Measurements from ENCODE around the gene LIF.

The LIF gene

DNA sequence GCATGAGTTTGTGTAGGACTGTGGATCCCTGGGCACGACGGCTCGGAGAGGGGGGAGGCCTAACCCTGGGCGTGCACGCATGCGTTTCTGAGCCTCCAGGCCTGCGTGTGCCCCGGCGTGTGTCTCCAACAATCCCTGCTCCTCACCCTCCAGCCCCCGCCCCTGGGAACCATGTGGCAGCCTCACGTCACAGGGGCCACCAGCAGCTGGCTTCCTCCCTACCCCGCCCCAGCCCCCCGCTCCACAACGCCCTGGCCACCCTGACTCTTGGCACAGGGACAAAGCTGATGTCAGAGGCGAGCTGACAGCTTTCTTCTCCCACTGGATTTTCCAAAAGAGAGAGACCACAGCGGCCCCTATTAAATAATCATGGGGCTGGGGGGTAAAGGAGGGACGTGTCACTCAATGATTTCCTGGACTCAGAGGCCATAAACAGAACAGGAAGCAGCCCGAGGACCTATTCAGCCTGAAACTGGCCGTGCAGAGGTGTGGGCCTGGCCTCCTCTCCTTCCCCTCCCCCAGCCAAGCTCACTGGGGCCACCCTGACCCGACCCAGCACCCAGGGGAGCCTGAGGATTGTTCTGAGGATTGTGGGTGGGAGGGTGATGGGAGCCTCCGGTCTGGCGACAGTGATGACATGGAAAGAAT lies 6.8 kb upstream of the LIF start:
- no peak overlapping the region for H2AFZ ChIP-seq (ENCODE audit: low read depth, low read length, severe bottlenecking)
- no peak overlapping the region for H3K4me3 ChIP-seq (ENCODE audit: insufficient read depth, low read length, poor library complexity, severe bottlenecking)
- no peaks in the 10 kb centered on the region for H3K9me2 ChIP-seq (replicated peaks; ENCODE audit: insufficient read depth, low read length)
- H3K4me2 ChIP-seq (ENCODE audit: low read depth, low read length, poor library complexity, severe bottlenecking), result no peak overlapping the region
- no peaks in the 10 kb centered on the region for H3K79me2 ChIP-seq (ENCODE audit: insufficient read depth, low read length)
- no peak overlapping the region for H3K9ac ChIP-seq (ENCODE audit: low read length)
- TF ChIP-seq, protein P1, sequence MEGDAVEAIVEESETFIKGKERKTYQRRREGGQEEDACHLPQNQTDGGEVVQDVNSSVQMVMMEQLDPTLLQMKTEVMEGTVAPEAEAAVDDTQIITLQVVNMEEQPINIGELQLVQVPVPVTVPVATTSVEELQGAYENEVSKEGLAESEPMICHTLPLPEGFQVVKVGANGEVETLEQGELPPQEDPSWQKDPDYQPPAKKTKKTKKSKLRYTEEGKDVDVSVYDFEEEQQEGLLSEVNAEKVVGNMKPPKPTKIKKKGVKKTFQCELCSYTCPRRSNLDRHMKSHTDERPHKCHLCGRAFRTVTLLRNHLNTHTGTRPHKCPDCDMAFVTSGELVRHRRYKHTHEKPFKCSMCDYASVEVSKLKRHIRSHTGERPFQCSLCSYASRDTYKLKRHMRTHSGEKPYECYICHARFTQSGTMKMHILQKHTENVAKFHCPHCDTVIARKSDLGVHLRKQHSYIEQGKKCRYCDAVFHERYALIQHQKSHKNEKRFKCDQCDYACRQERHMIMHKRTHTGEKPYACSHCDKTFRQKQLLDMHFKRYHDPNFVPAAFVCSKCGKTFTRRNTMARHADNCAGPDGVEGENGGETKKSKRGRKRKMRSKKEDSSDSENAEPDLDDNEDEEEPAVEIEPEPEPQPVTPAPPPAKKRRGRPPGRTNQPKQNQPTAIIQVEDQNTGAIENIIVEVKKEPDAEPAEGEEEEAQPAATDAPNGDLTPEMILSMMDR (IDR thresholded peaks at IDR 0.05; ENCODE audit: insufficient read depth, low read length, poor library complexity, severe bottlenecking), result no peak
- no peak for TF ChIP-seq EZH2phosphoT487 (conservative IDR thresholded peaks at IDR 0.05; ENCODE audit: low read length)
- H3K27ac ChIP-seq (ENCODE audit: low read depth, low read length), result no peak overlapping the region
- H3K36me3 ChIP-seq (ENCODE audit: low read length), result no peaks in the 10 kb centered on the region
- no peaks in the 10 kb centered on the region for H3K9me3 ChIP-seq (ENCODE audit: insufficient read depth, low read length)
- no peaks in the 10 kb centered on the region; the same call in 1 of the 2 replicates for H3K27me3 ChIP-seq (ENCODE audit: low read length)
- H4K20me1 ChIP-seq (ENCODE audit: low read depth, low read length), result no peaks in the 10 kb centered on the region
- no peaks in the 10 kb centered on the region for H3F3A ChIP-seq (ENCODE audit: insufficient read depth)

DNA sequence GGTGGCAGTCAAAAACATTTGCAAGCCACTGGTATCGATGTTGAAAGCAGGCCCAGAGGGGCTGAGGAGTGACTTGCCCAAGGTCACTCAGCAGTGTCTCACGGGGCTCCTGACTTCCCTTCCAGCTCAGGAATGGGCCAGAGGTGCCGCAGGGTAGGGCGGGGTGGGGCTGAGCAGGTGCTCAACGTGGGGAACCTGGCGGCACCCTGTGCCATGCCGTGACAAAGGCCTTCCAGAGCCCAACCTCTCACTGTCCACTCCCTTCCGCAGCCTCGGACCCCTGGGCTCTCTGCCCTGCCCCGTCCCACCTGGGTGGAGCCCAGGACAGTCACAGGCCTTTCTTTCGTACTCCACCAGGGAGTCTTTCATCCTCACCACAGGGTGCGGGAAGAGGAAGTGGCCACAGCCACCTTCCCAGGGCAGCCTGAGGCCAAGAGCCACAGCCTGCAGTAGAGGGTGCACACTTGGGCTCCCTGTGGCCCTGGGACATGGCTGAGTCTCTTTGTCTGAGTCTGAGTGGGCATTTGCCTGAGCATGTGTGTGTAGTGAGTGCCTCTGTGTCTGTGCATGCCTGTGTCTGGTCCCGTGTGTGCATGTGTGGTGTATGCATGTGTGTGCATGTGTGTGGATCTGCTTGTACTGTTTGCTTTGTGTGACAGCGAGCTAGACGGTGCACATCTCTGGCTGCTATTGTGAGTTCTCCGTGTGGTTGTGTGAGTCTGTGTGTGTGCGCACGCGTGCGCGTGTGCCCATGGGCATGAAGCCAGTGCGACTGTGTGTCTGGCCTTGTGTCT lies 6.0 kb upstream of the LIF start:
- Histone ChIP-seq H3F3A (ENCODE audit: insufficient read depth) (no peaks in the 10 kb centered on the region), H3K36me3 (ENCODE audit: low read length) (no peaks in the 10 kb centered on the region), H3K27ac (ENCODE audit: low read depth, low read length) (no peak overlapping the region), H3K4me2 (ENCODE audit: low read depth, low read length, poor library complexity, severe bottlenecking) (no peak overlapping the region), H3K9me2 (replicated peaks; ENCODE audit: insufficient read depth, low read length) (no peaks in the 10 kb centered on the region), H2AFZ (ENCODE audit: low read depth, low read length, severe bottlenecking) (no peak overlapping the region), H3K4me3 (ENCODE audit: insufficient read depth, low read length, poor library complexity, severe bottlenecking) (no peak overlapping the region), H3K9ac (ENCODE audit: low read length) (no peak overlapping the region), H3K9me3 (ENCODE audit: insufficient read depth, low read length) (no peaks in the 10 kb centered on the region), H3K79me2 (ENCODE audit: insufficient read depth, low read length) (no peaks in the 10 kb centered on the region), H3K27me3 (ENCODE audit: low read length) (no peaks in the 10 kb centered on the region; the same call in 1 of the 2 replicates), H4K20me1 (ENCODE audit: low read depth, low read length) (no peaks in the 10 kb centered on the region)
- no peak for TF ChIP-seq EZH2phosphoT487 (conservative IDR thresholded peaks at IDR 0.05; ENCODE audit: low read length)
- TF ChIP-seq, protein P1 (IDR thresholded peaks at IDR 0.05; ENCODE audit: insufficient read depth, low read length, poor library complexity, severe bottlenecking), result no peak

DNA sequence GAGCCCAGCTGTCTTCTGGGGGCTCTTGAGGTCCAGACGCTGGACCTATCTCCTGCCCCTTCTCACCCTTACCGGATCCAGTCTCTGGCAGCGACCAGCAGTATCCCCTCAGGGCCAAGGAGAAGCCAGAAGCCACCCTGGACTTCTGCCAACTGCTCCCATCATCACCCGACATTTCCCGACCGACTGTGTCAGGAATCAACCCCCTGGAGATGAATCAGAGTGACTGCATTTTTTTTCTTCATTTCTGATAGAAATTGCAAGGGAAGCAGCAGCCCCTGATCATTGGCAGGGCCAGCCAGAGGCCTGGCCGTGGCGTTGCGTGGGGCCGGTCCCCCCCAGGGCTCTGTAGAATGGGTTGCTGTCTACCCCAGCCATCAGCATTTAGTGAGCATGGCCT lies 5.2 kb upstream of the LIF start:
- Histone ChIP-seq H3K4me3 (ENCODE audit: insufficient read depth, low read length, poor library complexity, severe bottlenecking) (no peak overlapping the region), H3F3A (ENCODE audit: insufficient read depth) (no peaks in the 10 kb centered on the region), H3K9ac (ENCODE audit: low read length) (no peak overlapping the region), H3K27ac (ENCODE audit: low read depth, low read length) (no peak overlapping the region), H4K20me1 (ENCODE audit: low read depth, low read length) (no peaks in the 10 kb centered on the region), H2AFZ (ENCODE audit: low read depth, low read length, severe bottlenecking) (no peak overlapping the region), H3K79me2 (ENCODE audit: insufficient read depth, low read length) (no peaks in the 10 kb centered on the region), H3K9me3 (ENCODE audit: insufficient read depth, low read length) (no peaks in the 10 kb centered on the region), H3K4me2 (ENCODE audit: low read depth, low read length, poor library complexity, severe bottlenecking) (no peak overlapping the region), H3K27me3 (ENCODE audit: low read length) (no peaks in the 10 kb centered on the region; the same call in 1 of the 2 replicates), H3K36me3 (ENCODE audit: low read length) (no peaks in the 10 kb centered on the region), H3K9me2 (replicated peaks; ENCODE audit: insufficient read depth, low read length) (no peaks in the 10 kb centered on the region)
- TF ChIP-seq, protein P1 (IDR thresholded peaks at IDR 0.05; ENCODE audit: insufficient read depth, low read length, poor library complexity, severe bottlenecking), result no peak
- no peak for TF ChIP-seq EZH2phosphoT487 (conservative IDR thresholded peaks at IDR 0.05; ENCODE audit: low read length)
